Rectal smooth muscle tissue (tissue), 1 donor: ENCODE data around the gene UNC119.

Source experiments
- H3K27ac ChIP-seq: one replicate; pipeline ENCODE4 v1.7.0; 2013; ENCODE audit warnings: low read depth, low read length, inconsistent platforms
- H3K27me3 ChIP-seq: one replicate; pipeline ENCODE4 v1.7.0; 2013; ENCODE audit warnings: low read length; ENCODE audit not compliant: control insufficient read depth, insufficient read depth
- H3K36me3 ChIP-seq: one replicate; pipeline ENCODE4 v1.7.0; 2013; ENCODE audit warnings: low read length; ENCODE audit not compliant: control insufficient read depth, insufficient read depth
- H3K4me1 ChIP-seq: one replicate; pipeline ENCODE4 v1.7.0; 2013; ENCODE audit warnings: low read length; ENCODE audit not compliant: control insufficient read depth, insufficient read depth
- H3K4me3 ChIP-seq: one replicate; pipeline ENCODE4 v1.7.0; 2013; ENCODE audit warnings: low read length
- H3K9ac ChIP-seq: one replicate; pipeline ENCODE4 v1.7.0; 2013; ENCODE audit warnings: low read length

The UNC119 gene

DNA sequence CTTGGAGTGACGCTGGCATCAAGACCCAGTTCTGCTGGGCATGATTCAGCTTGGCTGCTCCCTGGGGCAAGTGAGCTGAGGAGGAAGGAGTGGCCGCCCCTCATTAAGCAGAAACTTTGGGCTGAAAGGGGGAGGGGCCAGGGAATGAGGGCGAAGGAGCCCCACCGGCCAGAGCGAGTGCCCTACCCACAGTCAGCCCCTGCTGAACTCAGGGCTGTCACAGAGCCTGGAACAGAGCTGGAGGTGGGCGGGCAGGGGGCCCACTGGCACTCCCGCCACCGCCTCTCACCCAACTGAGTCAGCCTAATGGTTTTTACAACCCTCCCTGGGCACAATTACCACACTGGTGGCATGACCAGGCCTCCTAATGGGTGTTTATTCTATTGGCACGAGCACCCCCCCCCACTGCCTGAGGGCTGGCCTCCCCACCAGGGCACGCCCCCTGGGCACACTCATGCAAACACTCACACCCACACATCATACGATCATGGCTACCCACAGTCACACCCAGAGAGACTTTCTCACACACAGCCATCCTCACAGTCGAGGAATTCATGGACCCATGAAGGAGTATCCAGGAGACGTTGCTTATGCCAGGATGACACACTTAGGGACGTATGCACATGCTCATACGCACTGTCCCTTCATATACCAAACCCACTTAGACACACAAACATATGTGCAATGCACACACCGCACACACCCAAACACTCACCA lies 19.2 kb downstream of the UNC119 start:
- no peaks in the 10 kb centered on the region for H3K36me3 ChIP-seq
- H3K27ac ChIP-seq = no peak overlapping the region
- no peak overlapping the region for H3K9ac ChIP-seq
- H3K4me3 ChIP-seq = no peak overlapping the region
- H3K4me1 ChIP-seq = no peaks in the 10 kb centered on the region
- no peaks in the 10 kb centered on the region for H3K27me3 ChIP-seq

DNA sequence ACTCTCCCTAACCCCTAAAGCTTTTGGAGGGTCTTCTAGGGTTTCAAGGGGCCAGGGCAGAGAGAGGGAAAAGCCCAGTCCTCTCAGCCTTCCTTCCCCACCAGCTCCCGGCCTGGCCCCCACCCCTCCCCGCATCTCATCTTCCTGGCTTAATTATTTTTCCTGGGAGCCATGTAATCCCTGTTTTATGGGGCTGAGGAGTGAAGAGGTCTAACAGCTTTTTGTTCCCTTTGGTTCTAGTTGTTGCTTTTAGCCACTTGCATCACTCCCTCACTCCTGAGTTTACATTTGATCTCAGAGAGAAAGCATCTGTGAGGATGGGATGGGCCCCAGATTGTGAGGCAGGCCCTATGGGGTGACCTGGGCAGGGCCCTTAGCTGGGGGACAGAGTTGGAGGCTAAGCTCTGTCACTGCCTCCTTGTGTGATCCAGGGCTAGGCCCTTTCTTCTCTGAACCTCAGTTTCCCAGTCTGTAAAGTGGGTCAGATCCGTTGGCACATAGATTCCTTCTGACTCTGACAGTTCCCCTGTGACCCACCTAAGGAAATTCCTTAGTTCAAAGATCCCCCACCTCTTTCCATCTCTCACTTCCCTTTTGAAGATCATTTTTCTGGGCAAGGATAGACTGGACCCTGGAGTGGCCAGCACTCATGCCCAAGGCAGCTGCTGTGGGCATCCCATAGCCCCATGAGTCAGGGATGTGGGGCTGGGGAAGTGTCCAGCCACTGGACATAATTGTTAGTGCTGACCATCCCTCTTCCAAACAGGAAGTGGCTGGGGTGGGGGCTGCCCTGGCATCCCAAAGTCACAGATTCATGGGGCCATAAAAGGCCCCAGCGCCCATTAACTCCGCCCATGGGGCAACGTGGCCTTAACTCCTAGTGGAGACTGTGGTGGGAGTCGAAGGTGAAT lies 20.1 kb downstream of the UNC119 start:
- Histone ChIP-seq H3K36me3 (no peaks in the 10 kb centered on the region), H3K27ac (no peak overlapping the region), H3K4me1 (no peaks in the 10 kb centered on the region), H3K9ac (no peak overlapping the region), H3K4me3 (no peak overlapping the region), H3K27me3 (no peaks in the 10 kb centered on the region)

DNA sequence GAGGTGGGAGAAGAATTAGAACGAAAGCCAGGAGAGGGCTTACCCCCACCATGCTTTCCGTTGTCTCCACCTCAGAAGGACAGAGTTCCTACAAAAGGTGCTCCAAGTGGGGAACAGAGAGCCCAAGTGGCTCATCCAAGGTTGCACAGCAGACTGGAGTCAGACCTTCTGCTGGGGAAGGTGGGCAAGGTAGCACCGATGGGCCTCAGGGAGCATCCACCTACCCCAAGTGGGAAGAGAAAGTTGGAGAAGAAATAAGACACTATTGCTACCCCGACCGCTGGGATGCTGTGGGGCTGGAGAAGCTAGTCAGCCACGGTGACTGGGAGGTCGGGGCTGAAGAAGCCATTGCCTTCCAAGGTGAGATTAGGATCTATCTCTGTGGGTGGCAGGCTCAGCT lies 21.5 kb downstream of the UNC119 start:
- Histone ChIP-seq H3K27ac (no peak overlapping the region), H3K27me3 (no peaks in the 10 kb centered on the region), H3K4me3 (no peak overlapping the region), H3K36me3 (no peaks in the 10 kb centered on the region), H3K9ac (no peak overlapping the region), H3K4me1 (no peaks in the 10 kb centered on the region)

DNA sequence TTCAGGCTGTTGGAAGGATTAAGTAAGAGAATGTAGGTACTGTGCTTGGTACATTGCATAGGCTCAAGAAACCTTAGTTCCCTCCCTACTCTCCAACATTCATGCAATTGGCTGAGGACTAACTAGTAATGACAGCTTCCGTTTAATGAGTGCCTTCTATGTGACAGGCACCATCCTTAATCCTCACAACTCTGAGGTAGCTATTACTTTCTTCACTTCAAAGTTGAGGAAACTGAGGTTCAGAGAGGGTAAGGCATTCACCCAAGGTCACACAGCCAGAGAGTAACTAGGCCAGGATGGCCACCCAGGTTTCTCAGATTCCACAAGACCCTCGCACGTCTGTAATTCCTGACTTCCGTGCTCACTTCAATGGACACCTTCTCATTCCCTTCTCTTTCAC lies 22.2 kb downstream of the UNC119 start:
- H3K9ac ChIP-seq = no peak overlapping the region
- H3K4me1 ChIP-seq = no peaks in the 10 kb centered on the region
- no peak overlapping the region for H3K4me3 ChIP-seq
- no peak overlapping the region for H3K27ac ChIP-seq
- no peaks in the 10 kb centered on the region for H3K36me3 ChIP-seq
- H3K27me3 ChIP-seq = no peaks in the 10 kb centered on the region

DNA sequence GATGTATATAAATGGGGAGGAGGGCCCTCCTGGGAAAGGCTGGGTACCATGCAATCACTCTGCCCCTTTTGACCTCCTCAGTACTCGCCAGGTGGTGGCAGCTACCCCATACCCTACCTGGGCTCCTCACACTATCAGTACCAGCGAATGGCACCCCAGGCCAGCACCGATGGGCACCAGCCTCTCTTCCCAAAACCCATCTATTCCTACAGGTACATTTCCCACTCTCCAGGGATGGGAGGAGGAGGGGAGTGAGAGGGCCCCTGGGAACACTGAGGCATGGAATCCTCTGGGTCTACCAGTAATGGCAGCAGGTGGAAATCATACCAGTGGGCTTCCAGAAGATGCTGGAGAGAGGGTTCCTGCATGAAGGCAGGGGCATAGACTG lies 23.4 kb downstream of the UNC119 start:
- no peaks in the 10 kb centered on the region for H3K36me3 ChIP-seq
- no peaks in the 10 kb centered on the region for H3K27me3 ChIP-seq
- no peak overlapping the region for H3K4me3 ChIP-seq
- no peak overlapping the region for H3K27ac ChIP-seq
- H3K4me1 ChIP-seq = no peaks in the 10 kb centered on the region
- no peak overlapping the region for H3K9ac ChIP-seq

DNA sequence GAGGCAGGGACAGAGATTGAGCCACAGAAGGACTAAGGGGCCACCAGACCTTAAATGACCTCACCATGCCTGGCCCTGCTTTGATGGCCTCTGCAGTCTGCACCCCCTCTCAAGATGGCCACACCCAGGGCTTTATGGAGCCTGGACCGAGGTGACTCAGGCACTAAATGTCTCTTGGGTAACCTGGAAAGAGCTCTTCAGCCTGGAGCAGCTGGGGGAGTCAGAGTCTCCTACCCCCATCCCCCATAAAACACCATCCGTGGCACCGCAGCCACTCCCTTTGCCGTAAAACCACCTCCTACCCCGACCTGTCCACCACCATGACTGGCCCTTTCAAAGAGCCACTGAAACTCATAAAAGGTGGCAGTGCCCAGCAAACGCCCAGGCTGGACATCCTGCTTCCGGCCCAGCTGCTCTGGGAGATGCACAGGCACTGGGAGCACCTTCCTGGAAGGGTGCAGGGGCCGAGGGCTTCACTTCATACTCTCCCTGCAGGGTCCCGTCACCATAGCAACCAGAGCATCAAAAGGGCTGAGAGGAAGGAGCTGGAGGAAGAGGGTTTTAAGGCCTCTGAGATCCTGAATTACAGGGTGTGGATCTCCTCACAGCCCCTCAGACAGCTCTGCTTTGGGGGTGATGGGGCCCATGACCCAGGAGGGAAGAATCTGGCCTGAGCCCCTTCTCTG lies 24.0 kb downstream of the UNC119 start:
- H3K4me1 ChIP-seq = no peaks in the 10 kb centered on the region
- H3K36me3 ChIP-seq = no peaks in the 10 kb centered on the region
- no peak overlapping the region for H3K27ac ChIP-seq
- H3K27me3 ChIP-seq = no peaks in the 10 kb centered on the region
- H3K4me3 ChIP-seq = no peak overlapping the region
- no peak overlapping the region for H3K9ac ChIP-seq

DNA sequence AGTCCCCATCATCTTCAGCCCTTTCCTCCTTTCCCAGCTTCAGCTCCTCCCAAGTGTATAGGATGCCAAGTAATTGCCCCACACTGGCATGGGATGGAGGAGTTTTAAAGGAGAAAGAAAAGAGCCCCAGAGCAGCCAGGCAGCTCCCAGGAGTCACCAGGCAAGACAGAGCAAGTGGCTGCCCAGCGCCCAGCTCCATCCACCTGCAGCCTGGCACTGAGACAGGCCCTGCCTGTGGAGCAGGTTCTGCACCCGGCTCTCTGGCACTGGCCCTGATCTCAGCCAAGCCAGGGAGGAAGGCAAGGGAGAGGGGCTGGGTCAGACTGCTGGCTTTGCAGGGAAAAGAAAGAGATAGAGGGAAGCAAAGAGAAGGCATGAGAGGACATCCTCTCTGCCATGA lies 24.6 kb downstream of the UNC119 start:
- Histone ChIP-seq H3K36me3 (no peaks in the 10 kb centered on the region), H3K4me1 (no peaks in the 10 kb centered on the region), H3K27me3 (no peaks in the 10 kb centered on the region), H3K27ac (no peak overlapping the region), H3K4me3 (no peak overlapping the region), H3K9ac (no peak overlapping the region)

DNA sequence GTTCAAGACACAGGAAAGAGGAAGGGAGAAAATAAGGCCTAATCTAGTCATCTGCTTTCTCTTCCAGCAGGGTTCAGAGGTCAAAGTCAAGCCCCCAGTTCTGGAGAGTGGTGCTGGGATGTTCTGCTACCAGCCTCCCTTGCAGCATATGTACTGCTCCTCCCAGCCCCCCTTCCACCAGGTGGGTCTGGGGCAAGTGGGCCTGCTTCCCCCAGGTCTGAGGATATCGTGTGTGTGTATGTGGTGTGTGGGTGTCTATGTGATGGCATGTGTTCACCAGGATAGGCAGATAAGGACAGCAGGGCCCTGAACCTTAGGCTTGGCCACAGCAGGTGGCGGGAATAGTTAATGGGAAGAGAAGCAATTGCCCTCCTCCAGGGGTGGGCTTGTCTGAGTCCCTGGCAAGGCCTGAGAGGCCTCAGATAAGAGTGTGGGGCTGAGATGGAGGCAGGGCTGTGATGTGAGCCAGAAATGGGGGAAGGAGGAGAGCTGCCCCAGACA lies 25.2 kb downstream of the UNC119 start:
- no peaks in the 10 kb centered on the region for H3K27me3 ChIP-seq
- no peak overlapping the region for H3K9ac ChIP-seq
- no peak overlapping the region for H3K4me3 ChIP-seq
- no peak overlapping the region for H3K27ac ChIP-seq
- H3K4me1 ChIP-seq = no peaks in the 10 kb centered on the region
- no peaks in the 10 kb centered on the region for H3K36me3 ChIP-seq

DNA sequence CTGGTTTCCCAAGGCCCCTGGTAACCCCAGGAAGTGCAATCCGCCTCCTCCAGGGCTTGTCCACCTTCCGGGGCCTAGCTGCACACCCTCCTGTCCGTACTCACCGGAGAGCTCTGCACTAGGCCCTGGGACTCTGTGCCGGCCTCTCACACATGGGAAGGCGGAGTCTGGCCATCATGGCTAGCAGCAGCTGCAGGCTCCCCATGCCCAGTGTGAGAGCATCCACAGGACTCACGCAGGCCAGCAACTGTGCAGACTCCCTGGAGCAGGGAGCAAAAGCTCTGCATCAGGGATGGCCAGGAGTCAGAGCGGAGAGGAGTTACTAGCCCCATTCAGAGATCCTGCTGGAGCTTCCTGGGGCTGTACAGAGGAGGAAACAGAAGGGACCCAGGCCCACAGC lies 26.0 kb downstream of the UNC119 start:
- Histone ChIP-seq H3K27me3 (no peaks in the 10 kb centered on the region), H3K27ac (no peak overlapping the region), H3K4me1 (no peaks in the 10 kb centered on the region), H3K9ac (no peak overlapping the region), H3K4me3 (no peak overlapping the region), H3K36me3 (no peaks in the 10 kb centered on the region)

DNA sequence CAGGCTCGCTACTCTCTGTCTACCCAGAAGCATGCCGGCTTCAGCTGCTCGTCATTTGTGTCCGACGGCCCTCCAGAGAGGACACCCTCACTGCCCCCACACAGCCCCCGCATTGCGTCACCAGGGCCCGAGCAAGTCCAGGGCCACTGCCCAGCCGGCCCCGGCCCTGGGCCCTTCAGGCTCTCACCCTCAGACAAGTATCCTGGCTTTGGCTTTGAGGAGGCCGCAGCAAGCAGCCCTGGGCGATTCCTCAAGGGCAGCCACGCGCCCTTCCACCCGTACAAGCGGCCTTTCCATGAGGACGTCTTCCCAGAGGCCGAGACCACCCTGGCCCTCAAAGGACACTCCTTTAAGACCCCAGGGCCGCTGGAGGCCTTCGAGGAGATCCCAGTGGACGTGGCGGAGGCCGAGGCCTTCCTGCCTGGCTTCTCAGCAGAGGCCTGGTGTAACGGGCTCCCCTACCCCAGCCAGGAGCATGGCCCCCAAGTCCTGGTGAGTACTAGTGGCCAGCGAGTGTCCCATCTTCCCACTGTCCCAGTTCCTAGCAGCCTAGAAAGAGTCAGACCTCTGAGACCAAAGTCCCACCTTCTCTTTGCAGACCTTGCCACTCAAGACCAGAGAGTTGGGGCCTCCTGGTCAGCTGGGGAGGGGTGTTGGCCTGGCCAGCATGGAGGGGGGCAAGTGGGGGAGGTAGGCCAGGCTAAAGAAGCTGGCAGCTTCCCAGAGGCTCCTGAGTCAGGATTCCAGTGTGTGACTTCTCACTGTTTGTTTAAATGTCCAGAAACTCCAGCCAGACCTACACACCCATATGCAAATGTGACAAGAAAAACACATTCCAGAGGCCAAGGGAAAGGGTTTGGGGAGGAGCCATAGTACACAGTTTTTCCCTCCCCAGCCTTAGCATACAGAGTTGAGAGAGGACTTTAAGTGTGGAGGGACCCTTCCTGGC lies 27.7 kb downstream of the UNC119 start:
- Histone ChIP-seq H3K36me3 (no peaks in the 10 kb centered on the region), H3K4me1 (no peaks in the 10 kb centered on the region), H3K27me3 (no peaks in the 10 kb centered on the region), H3K4me3 (no peak overlapping the region), H3K9ac (no peak overlapping the region), H3K27ac (no peak overlapping the region)

DNA sequence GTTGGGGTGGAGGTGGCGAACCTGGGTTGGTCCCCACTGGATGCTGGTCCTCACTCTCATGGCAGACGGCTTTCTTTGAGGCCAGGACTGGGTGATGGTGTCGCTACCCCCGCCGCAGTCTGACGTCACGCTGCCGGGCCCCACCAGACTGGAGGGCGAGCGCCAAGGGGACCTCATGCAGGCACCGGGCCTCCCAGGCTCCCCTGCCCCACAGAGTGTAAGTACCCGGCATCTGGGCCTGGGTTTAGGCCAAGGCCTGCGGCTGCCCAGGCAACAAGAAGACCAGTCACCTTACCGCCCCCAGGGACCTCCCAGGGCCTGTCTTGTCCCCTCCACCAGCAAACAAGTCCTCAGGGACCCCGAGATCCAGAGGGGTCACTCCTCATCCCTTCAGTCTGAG lies 28.5 kb downstream of the UNC119 start:
- H3K27ac ChIP-seq = no peak overlapping the region
- H3K4me3 ChIP-seq = no peak overlapping the region
- H3K36me3 ChIP-seq = no peaks in the 10 kb centered on the region
- no peaks in the 10 kb centered on the region for H3K27me3 ChIP-seq
- no peaks in the 10 kb centered on the region for H3K4me1 ChIP-seq
- H3K9ac ChIP-seq = no peak overlapping the region
